Activated effector memory CD4-positive, alpha-beta T cell treated with anti-CD3 and anti-CD28 coated beads, Interleukin-2, amount 50 U/mL, for 16 hours (primary cell): ENCODE data around the gene FAM20B.

ENCODE experiments used
- DNase-seq: peaks from one replicate; pipeline ENCODE4 v3.0.0-alpha.2; 2020

Gene FAM20B

DNA sequence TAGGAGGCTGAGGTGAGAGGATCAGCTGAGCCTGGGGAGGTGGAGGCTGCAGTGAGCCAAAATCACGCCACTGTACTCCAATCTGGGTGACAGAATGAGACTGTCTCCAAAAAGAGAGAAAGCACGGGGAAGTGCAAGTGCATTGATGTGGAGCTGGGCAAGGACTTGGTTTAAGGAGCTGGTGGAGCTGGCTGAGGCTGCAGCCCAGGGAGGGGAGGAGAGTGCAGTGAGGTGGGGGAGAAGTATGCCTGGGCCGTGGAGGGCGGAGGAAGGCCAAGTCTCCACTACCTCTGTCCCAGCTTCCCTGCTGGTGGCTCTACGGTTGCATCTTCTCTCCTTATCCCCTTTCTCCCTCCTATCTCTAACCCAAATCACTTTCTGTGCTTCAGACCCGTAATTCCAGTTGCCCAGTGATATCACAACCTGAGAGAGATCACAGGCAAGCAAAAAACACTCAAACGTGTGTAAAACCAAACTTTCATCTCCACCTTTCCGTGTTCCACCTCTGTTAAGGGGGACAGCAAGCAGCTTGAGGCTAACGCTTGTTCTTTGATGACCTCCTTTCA lies 67.3 kb downstream of the FAM20B start:
- DNase-seq: no peak

DNA sequence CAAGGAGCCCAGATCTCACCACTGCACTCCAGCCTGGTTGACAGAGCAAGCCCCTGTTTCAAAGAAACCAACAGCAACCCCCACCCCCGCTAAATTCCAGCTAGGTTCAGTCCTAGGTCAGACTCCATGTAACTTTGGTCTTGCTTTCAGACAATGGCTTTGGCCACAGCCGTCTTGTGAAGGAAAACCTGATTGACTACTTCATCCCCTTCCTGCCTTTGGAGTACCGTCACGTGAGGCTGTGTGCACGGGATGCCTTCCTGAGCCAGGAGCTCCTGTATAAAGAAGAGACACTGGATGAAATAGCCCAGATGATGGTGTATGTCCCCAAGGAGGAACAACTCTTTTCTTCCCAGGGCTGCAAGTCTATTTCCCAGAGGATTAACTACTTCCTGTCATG lies 69.1 kb downstream of the FAM20B start:
- no peak for DNase-seq

DNA sequence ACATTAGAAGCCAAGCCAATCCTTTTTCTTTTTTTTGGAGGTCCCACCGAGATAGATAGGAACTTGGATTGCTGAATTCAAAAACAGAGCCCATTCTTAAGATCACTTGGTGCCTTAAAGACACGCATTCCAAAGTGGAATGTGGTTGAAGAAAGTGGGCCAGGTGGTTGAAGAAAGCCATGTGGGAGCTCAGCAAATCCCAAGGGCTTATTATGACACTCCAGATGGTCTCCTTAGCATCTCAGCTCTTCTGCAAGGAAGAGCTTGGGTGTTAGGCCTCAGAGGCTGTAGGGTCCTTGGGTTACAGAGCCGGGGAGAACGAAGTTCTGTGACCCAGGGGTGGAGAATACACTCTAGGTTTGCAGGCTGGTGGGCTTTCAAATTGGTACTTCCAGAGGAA lies 69.7 kb downstream of the FAM20B start:
- no peak for DNase-seq

DNA sequence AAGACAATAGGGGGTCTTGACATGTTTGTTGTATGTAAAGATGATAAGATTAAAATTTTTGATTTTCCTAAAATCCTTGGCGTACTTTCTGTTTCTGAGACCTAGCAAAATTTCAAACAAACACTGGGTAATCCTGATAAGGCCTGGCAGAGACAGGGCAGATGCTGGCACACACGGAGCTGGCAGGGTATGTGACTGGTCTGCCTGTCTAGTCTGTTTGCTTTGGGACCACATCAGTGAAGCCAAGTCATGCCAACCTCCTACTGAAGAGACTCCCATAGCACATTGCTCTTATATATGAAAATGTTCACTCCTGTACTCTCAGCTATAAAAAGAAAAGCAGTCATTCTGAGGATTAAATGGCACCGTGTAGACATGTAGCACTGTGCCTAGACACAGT lies 70.2 kb downstream of the FAM20B start:
- DNase-seq: no peak

DNA sequence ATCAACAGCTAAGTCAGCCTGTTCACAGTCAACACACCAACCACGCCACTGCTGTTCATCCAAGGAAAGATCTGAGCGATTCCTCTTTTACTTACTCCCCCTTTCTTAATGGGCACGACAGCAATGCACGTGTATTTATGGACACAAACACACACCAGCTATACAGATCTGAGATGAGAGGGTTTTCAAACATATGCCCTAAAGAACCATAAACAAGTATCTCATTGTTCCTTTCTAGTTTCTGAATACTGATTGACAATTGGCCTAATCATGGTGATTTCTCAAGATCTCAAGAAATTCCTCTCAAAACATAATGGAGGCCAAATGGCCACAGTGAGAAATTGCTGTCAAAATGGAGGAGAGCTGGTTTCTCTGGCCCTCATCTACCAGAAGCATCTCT lies 74.2 kb downstream of the FAM20B start:
- DNase-seq: no peak

DNA sequence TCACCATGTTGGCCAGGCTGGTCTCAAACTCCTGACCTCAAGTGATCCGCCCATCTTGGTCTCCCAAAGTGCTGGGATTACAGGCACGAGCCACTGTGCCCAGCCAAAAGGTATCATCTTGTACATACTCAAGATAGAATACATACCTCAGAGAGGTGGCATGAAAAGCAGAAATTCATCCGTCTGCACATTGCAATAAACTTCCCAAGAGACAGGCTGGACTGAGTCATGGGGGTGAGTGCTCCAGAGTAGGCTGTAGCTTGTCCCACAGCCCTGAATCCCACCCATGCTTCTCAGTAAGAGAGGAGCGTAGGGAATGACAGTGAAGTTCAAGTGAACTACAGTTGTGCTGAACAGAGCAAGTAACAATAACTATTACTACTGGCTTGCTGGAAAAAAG lies 75.9 kb downstream of the FAM20B start:
- no peak for DNase-seq

DNA sequence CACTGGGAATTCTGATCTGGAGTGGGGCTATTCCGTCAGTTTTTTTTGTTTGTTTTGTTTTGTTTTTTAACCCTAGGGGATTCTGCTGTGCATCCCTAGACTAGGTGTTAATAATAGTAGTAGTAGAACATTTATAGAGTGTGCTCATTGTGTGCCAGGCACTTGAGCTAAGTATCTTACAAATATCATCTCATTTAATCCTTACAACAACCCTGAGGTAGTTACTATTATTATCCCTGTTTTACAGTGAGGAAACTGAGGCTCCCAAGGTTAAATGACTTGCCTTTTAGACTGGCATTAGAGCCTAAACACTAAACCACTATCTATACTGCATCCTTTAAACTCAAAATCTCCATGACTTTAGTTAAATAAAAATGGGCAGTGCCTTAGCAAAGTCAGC lies 78.3 kb downstream of the FAM20B start:
- DNase-seq: no peak

DNA sequence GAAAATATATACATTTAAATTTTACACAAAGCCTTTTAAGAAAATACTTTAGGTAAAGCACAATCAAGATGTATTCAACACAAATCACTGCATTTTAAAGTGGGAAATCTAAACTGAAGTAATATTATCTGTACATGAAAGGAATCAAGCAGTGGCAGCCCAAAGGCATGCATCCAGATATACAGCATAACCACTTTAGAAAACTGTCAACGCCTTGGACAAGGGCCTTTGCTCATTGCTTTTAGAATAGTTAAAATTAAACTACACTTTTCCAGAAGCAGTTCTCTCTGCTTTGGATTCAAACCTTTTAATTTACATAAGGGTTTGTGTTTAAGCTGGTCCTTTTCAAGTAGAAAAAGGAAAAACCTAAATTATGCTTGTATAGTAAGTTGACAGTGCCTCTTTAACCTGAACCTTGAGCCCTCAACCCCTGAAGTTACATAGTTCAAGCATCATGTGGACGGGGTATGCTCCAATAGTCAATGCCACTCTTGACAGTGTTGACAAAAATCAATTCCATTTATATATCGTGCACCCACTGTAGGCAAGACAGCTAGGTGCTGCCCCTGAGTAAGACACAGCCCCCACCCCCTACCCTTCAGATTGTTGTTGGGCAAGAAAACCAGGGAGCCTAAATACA lies 79.0 kb downstream of the FAM20B start:
- no peak for DNase-seq

DNA sequence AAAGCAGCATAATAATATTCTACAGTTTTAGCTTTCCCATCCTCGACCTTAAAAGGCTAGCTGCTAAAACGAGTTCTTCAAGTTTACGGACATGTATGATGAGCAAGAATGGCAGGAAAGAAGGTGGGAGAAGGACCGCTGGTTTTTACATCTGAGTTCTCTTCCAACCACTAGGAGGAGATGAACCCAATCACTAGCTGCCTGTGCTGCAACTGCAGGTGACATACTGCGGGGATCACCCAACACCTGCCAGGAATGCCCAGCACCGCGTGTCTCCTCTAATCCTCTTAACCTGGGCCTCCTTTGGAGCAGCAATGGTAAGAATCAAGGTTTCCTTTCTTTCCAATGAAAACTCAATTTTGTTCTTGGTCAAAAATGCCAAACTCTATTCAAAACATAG lies 79.7 kb downstream of the FAM20B start:
- DNase-seq: no peak

DNA sequence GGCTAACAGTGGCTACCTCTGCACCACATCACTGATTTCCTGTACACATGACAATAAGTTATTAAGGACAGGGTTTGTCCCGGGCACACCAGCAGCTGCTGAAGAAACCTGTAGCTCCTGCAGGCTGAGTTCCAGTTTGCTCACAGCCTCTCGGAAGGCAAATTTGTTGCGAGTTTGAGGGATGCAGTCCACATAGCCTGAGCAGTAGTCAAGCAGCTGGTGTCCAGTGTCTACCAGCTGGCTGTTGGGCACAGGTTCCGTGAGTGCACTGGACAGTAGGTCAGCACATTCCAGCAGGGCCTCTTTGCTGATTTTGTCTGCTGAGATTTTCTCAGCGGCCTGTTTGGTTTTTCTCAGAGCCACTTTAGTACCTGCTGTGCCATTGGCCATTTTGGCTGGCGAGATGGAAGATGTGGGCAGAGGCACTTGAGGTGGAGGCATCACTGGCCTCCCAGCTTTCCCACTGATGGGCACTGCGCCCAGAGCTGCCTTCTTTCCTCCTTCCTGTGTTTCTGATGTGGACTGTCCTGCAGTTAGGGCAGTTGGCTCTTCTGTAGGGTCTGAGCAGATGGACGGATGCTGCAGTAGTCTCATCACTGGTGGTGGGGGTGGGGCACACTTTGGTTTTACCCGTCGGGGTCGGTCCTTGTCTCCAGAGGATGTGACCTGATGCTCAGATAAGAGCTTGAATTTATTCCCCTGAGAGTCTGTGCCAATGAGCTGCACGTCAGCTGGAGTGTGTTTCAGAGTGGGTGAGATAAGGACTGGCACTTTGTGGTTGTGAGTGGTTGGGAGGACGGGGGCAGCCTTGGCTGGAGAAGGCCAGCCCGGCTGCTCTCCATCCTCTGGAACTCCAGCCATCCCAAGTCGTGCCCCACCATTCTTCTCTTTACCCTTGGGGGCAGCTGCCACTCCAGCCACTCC lies 82.3 kb downstream of the FAM20B start:
- no peak for DNase-seq

DNA sequence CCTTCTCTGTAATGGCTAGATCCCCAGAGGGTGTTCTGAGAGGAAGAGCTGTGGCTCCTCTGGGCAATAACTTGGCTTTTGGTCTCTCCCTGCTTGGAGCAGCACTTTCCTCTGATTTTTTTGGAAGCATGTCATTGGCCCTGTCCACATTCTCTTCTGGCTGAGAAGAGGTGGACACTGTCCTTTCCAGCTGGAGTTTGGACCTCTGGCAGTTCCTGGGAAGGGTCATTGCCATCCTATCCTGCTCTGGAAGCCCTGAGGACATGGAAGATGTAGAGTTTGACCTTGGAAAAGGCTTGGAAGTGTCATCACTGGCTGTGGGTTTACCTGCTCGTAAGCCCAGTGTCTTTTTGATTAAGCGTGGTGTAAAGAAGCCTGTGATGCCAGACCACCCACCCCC lies 83.0 kb downstream of the FAM20B start:
- DNase-seq: no peak

DNA sequence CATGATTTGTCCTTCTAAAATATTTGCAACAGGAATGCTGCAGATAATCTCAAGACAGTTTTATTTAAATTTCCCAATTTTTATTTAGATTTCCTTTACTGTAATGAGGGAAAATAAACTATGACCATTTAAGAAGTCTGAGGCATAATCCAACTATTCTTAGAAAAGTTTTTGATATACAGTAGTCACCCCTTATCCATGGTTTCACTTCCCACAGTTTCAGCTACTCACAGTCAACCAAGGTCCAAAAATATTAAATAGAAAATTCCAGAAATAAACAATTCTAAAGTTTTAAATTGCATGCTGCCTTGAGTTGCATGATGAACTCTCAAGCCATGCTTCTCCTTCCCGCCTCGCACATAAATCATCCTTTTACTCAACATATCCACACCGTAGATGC lies 89.5 kb downstream of the FAM20B start:
- no peak for DNase-seq

DNA sequence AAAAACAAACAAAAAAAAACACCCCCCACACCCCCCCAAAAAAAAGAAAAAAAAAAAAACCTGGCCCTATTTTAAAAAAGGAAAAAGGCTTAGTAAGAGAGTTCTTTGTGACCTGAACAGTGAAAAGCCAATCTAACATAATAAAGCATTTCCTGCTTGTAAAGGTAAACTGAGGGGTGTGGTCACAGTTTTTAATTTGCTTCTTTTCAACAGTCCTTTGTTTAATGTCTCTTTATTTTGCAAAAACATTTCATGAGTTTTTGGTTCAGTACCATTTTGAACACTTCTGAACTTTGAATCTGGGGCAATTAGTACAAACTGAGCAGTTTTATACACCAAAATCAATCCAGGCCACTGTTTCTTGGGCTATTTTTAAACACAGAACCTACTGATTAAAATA lies 93.8 kb downstream of the FAM20B start:
- no peak for DNase-seq

DNA sequence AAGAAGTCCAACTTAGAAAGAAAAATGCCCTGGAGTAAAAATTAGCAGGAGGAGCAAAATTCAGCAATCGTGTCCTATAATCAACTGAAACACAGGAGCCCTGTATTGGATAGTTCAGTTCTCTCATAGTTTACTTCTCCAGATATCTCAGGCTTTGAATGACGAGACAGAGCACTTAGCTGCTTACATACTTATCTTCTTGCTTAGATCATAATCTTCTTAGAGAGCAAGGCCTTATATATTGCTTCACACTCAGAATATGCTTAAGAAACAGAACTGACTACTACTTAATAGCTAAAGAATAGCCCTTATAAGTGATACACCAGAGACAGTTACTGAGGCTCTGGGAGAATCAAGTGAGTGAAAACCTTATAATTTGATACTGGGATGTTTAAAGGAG lies 95.0 kb downstream of the FAM20B start:
- no peak for DNase-seq

DNA sequence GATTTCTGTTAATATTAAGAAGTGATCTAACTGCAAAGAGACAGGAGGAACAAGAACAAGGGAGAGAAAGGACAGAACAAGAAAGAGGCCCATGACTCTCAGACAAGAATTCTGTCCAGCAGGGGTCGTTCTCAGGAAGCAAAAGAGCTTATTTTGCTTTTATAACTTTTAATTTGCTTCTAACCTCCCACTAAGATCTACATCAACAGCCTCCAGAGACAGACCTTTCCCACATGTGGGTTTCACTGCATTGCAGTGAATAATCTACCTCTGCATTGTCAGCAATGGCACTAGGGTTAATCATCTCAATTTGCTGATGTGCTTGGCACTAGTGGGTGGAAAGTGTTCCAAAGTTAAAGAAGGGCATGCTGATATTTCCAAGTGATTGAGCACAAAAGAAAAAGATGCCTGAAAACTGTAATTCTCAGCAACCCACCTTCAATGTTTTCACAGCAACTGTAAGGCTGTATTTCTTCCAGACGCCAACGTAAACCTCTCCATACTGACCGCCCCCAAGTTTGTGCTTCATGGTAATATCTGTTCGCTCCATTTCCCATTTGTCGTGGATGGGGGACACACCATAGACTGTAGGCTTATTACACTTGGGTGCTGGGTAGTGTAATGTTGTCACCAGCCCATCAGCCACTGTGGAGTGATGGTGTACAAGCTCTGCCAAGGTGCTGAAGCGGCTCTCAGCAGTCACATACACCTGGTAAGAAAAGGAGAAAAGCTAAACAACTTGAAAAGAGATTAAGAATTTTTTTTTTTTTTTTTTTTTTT lies 95.7 kb downstream of the FAM20B start:
- no peak for DNase-seq

DNA sequence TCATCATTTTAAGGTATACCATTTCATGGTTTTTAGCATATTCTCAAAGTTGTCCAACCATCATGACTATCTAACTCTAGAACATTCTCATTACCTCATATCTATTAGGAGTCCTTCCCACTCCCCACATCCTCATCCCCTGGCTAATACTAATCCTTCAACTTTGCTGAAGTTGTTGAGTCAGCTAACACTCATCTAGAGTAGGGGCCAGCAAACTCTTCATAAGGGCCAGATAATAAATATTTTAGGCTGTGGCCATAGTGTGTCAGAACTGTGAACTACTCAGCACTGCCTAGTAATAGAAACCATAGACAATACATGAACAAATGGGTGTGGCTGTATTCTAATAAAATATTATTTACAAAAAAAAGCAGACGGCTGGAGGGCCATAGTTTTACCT lies 99.2 kb downstream of the FAM20B start:
- DNase-seq: no peak
